NCI-H1105 treated with DMSO at 0.1 percent for 48 hours (cell line): ENCODE data around the gene ZNF24.

ENCODE experiments used
- DNase-seq: peaks from one replicate; lab custom pipeline; 2025; lab: John Stamatoyannopoulos, UW

Gene ZNF24

GRCh38 chr18:35296060-35296459 is 48.2 kb downstream of the ZNF24 start:
- no peak for DNase-seq

GRCh38 chr18:35291166-35291565 is 53.1 kb downstream of the ZNF24 start:
- no peak for DNase-seq

GRCh38 chr18:35290094-35290735 is 54.0 kb downstream of the ZNF24 start, which contains the start of gene ZSCAN30:
Gene ZSCAN30, minus strand, starts transcription at chr18:35290229. Its CDS starts 25,877 bp downstream, at chr18:35264352.
- peak; percentile 93 for DNase-seq

- DNase-seq, result peak; percentile 27
Measured at GRCh38 chr18:35289727-35290093, 54.5 kb downstream of the ZNF24 start.

GRCh38 chr18:35289293-35289692 is 54.9 kb downstream of the ZNF24 start:
- DNase-seq, result no peak

GRCh38 chr18:35284841-35285240 is 59.4 kb downstream of the ZNF24 start:
- no peak for DNase-seq

- no peak for DNase-seq
Measured at GRCh38 chr18:35283923-35284794, 60.1 kb downstream of the ZNF24 start.

GRCh38 chr18:35282353-35282752 is 61.9 kb downstream of the ZNF24 start:
- DNase-seq, result no peak
